Measurements from ENCODE around the gene SEPTIN1.

DNA sequence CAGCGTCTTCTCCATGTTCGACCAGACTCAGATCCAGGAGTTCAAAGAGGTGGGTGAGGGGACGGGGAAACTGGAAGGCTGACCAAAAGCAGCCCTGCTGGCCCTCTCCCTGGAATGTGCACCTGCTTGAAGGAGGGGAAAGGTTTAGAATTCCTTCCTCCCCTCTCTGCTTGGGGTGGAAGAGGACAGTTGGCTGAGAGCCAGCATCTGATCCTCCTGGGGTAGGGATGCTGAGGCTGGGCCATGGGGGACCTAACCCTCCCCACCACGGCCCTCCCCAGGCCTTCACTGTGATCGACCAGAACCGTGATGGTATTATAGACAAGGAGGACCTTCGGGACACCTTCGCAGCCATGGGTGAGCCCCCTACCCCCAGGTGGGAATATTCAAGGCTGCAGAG, 6.5 kb downstream of the SEPTIN1 start:
- TF ChIP-seq, protein P1, sequence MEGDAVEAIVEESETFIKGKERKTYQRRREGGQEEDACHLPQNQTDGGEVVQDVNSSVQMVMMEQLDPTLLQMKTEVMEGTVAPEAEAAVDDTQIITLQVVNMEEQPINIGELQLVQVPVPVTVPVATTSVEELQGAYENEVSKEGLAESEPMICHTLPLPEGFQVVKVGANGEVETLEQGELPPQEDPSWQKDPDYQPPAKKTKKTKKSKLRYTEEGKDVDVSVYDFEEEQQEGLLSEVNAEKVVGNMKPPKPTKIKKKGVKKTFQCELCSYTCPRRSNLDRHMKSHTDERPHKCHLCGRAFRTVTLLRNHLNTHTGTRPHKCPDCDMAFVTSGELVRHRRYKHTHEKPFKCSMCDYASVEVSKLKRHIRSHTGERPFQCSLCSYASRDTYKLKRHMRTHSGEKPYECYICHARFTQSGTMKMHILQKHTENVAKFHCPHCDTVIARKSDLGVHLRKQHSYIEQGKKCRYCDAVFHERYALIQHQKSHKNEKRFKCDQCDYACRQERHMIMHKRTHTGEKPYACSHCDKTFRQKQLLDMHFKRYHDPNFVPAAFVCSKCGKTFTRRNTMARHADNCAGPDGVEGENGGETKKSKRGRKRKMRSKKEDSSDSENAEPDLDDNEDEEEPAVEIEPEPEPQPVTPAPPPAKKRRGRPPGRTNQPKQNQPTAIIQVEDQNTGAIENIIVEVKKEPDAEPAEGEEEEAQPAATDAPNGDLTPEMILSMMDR (IDR thresholded peaks at IDR 0.05; ENCODE audit: low read depth, low read length), result no peak
- TF ChIP-seq, protein P2, sequence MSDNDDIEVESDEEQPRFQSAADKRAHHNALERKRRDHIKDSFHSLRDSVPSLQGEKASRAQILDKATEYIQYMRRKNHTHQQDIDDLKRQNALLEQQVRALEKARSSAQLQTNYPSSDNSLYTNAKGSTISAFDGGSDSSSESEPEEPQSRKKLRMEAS (IDR thresholded peaks at IDR 0.05; ENCODE audit: low read depth, low read length), result no peak
